Effector memory CD4-positive, alpha-beta T cell (primary cell): ENCODE measurements around the gene SEC23A.
A peak's percentile ranks its signal among the peaks of the same experiment; 100 is the strongest.
"Not testable (repeated sequence)": the region's sequence is repeated elsewhere in the genome, so short reads cannot be mapped to it uniquely, and the experiment has no call there.

ENCODE experiments used
- DNase-seq, 3 donors: peaks; one replicate each; pipeline ENCODE4 v3.0.0-alpha.2; 2020
- H3K27ac ChIP-seq: 2 replicates; pipeline ENCODE4 v1.7.0; 2013; ENCODE audit warnings: mild to moderate bottlenecking, low read length, moderate library complexity; ENCODE audit not compliant: insufficient read depth, poor library complexity, severe bottlenecking
- H3K27me3 ChIP-seq: replicated peaks from 2 replicates; pipeline ENCODE4 v1.7.0; 2013; ENCODE audit warnings: mild to moderate bottlenecking, low read length; ENCODE audit not compliant: insufficient read depth, control insufficient read depth, poor library complexity, severe bottlenecking
- H3K36me3 ChIP-seq: 2 replicates; pipeline ENCODE4 v1.7.0; 2013; ENCODE audit warnings: mild to moderate bottlenecking, low read length, moderate library complexity; ENCODE audit not compliant: control insufficient read depth, insufficient read depth
- H3K4me1 ChIP-seq: 2 replicates; pipeline ENCODE4 v1.7.0; 2013; ENCODE audit warnings: low read length, mild to moderate bottlenecking; ENCODE audit not compliant: control insufficient read depth, insufficient read depth, poor library complexity, severe bottlenecking
- H3K4me3 ChIP-seq: 2 replicates; pipeline ENCODE4 v1.7.0; 2013; ENCODE audit warnings: low read length, low read depth, mild to moderate bottlenecking; ENCODE audit not compliant: insufficient read depth, poor library complexity, severe bottlenecking
- H3K9me3 ChIP-seq: 2 replicates; pipeline ENCODE4 v1.7.0; 2013; ENCODE audit warnings: mild to moderate bottlenecking, low read length, moderate library complexity; ENCODE audit not compliant: control insufficient read depth

The SEC23A gene

DNA sequence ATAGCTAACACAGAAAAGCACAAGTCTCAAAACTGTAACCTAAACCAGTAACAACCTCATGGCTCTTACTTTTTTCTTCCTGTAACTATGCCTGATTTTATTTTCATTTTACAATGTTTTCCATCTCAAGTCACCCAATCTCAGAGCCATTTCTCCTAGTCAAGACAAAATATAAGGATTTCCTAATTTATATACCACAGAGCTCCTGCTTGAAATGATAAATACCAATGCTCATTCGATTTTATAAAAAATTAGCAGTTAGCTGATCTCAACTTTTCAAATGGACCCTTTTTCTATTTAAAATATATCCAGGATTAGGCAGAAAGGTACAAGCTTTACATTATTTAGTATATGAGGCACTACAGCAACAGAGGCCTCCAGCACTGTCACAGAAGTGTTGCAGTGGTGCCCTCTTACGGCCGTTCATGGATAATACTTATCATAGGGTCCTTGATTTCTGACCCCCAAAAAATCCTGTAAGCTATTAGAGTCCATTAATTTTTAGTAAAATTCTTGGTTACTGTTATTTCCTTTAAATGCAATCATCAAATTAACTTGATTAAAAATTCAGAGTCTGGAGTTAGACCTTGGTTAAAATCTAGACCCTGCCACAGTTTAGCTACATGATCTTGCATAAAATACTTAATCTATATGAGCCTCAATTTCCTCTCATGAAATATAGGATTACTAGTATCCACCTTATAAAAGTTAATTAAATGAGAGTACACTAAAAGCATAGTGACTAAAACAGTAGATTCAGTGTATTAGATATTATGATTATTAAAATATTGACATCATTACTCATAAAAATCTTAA lies 68.3 kb downstream of the SEC23A start:
- Histone ChIP-seq H3K9me3 (no peaks in the 10 kb centered on the region), H3K36me3 (peaks cover 46% of the 10 kb centered on the region), H3K4me3 (no peak overlapping the region), H3K4me1 (no peaks in the 10 kb centered on the region), H3K27ac (no peak overlapping the region), H3K27me3 (no peaks in the 10 kb centered on the region)
- no peak for DNase-seq

GRCh38 chr14:39033371-39033770 lies 69.7 kb downstream of the SEC23A start:
- H3K36me3 ChIP-seq: peaks cover 32% of the 10 kb centered on the region
- H3K27me3 ChIP-seq: no peaks in the 10 kb centered on the region
- H3K27ac ChIP-seq: no peak overlapping the region
- no peak for DNase-seq
- no peaks in the 10 kb centered on the region for H3K9me3 ChIP-seq
- H3K4me3 ChIP-seq: no peak overlapping the region
- H3K4me1 ChIP-seq: no peaks in the 10 kb centered on the region

DNA sequence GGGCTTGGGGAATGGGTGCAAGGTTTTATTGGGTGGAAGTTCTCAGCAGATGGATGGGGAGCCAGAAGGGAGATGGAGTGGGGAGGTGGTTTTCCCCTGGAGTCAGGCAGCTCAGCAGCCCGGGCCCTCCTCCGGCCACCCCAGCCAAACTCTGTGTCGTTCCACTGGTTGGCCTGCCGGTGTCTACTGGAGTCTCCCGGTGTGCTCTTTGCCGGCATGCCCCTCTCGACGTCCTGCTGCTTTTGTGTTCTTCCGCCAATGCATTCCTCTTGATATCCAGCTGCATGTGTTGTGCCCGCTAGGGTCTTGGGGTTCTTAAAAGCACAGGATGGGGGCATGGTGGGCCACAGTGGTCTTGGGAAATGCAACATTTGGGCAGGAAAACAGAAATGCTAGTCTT lies 72.8 kb downstream of the SEC23A start:
- peaks cover 7% of the 10 kb centered on the region for H3K36me3 ChIP-seq

GRCh38 chr14:39029789-39030188 lies 73.2 kb downstream of the SEC23A start:
- Histone ChIP-seq H3K36me3 (peaks cover 5% of the 10 kb centered on the region), H3K27ac (no peak overlapping the region), H3K4me3 (no peak overlapping the region), H3K27me3 (no peaks in the 10 kb centered on the region), H3K9me3 (no peaks in the 10 kb centered on the region), H3K4me1 (no peaks in the 10 kb centered on the region)
- DNase-seq: no peak

More for the DNA sequence above, 72.8 kb downstream of the SEC23A start:
- H3K9me3 ChIP-seq: no peaks in the 10 kb centered on the region
- no peaks in the 10 kb centered on the region for H3K27me3 ChIP-seq
- no peak overlapping the region for H3K4me3 ChIP-seq
- DNase-seq: no peak
- no peaks in the 10 kb centered on the region for H3K4me1 ChIP-seq
- H3K27ac ChIP-seq: no peak overlapping the region

DNA sequence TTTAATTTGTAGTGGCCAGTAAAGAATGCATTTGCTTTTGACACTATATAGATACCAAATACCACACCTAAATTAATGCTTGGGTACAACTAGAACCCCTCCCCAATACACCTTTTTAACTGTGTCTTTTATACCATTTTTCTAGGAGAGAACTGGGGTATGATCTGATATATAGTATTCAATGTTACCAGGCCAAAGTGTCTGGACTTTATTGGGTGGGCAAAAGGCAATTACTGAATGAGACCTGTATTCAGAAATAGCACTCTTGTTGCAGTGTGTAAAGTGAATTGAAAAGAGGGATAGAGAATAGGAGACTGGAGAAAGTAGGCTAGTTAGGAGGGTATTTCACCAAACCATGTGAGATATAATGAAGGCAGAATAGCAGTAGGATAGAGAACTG lies 74.4 kb downstream of the SEC23A start:
- Histone ChIP-seq H3K9me3 (no peaks in the 10 kb centered on the region), H3K36me3 (peaks cover 5% of the 10 kb centered on the region), H3K4me3 (no peak overlapping the region), H3K4me1 (no peaks in the 10 kb centered on the region), H3K27me3 (no peaks in the 10 kb centered on the region), H3K27ac (no peak overlapping the region)
- DNase-seq: no peak

DNA sequence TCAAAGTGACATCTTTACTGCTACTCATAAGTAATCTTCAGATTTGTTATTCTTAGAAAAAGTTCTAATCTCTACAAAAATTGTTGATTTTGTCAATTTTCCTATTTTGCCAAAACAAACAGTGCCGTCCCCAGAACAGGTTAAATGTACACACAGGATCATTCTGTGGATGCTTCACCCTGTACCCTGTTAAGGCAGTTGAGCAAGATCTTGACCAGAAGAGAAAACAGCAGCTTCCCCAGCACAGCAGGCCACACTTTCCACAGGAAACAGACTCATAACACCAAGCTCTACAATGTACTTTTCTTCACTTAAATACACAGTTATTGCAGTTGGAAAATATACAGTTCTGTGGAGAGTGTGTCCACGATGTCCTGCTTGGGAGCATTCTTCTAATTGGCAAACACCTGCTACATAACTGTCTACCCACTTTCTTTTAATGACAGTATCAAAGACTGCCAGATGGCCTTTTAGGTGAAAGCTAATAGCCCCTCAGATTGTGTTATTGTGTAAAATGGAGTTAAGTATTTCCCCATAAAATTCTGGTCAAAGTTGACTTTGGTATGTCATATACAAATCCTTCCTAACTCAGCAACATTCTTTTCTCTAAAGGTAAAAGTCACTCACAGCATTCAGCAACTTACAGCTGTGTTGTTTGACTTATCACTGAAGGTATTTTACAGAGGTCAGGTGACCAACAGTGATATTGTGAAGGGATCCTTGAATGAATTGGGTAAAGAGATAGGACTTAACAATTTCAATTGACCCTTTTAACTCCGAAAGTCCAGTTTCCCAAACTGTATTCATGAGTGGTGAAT lies 77.0 kb downstream of the SEC23A start:
- Histone ChIP-seq H3K9me3 (no peaks in the 10 kb centered on the region), H3K4me3 (no peak overlapping the region), H3K4me1 (no peaks in the 10 kb centered on the region), H3K36me3 (peaks cover 5% of the 10 kb centered on the region), H3K27ac (no peak overlapping the region), H3K27me3 (no peaks in the 10 kb centered on the region)
- DNase-seq: no peak

DNA sequence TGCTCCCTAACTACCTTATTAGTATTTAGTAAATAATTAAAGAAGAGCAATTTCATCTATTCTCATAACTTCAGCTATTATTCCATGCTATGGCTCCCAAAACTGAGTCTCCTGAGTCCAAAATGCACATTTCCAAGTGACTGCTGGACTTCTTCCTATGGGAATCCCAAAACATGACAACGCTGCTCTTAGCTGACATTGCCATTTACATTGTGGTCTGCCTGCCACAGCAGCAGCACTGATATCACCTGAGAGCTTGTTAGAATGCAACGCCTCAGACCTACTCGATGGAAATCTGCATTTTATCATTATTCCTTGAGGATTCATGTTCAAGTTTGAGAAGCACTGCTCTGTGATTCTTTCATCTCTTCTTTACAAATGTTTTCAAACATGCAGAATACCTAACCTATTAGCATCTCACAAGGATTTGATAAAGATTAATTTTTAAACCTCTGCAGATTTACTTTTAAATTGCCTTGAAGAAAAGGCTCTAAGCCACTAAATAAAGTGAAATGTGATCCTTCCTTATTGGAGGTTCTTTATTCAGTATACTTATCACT lies 77.7 kb downstream of the SEC23A start:
- H3K4me1 ChIP-seq: no peaks in the 10 kb centered on the region
- DNase-seq: no peak
- H3K27me3 ChIP-seq: no peaks in the 10 kb centered on the region
- H3K4me3 ChIP-seq: no peak overlapping the region
- H3K27ac ChIP-seq: no peak overlapping the region
- no peaks in the 10 kb centered on the region for H3K9me3 ChIP-seq
- H3K36me3 ChIP-seq: peaks cover under 1% of the 10 kb centered on the region

GRCh38 chr14:39023939-39024871 lies 78.8 kb downstream of the SEC23A start:
- Histone ChIP-seq H3K9me3 (no peaks in the 10 kb centered on the region), H3K27ac (no peak overlapping the region), H3K4me3 (no peak overlapping the region), H3K27me3 (no peaks in the 10 kb centered on the region), H3K4me1 (no peaks in the 10 kb centered on the region), H3K36me3 (no peaks in the 10 kb centered on the region)
- DNase-seq: no peak

DNA sequence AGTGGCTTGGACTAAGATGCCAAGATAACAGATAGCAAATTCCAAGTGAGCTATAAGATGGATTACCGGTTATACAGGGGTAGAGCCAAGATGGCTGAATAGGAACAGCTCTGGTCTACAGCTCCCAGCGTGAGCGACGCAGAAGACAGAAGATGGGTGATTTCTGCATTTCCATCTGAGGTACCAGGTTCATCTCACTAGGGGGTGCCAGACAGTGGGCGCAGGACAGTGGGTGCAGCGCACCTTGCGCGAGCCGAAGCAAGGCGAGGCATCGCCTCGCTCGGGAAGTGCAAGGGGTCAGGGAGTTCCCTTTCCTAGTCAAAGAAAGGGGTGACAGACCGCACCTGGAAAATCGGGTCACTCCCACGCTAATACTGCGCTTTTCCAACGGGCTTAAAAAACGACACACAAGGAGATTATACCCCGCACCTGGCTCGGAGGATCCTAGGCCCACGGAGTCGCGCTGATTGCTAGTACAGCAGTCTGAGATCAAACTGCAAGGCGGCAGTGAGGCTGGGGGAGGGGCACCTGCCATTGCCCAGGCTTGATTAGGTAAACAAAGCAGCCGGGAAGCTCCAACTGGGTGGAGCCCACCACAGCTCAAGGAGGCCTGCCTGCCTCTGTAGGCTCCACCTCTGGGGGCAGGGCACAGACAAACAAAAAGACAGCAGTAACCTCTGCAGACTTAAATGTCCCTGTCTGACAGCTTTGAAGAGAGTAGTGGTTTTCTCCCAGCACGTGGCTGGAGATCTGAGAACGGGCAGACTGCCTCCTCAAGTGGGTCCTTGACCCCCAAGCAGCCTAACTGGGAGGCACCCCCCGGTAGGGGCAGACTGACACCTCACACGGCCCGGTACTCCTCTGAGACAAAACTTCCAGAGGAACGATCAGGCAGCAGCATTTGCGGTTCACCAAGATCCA lies 85.7 kb downstream of the SEC23A start:
- H3K27ac ChIP-seq, H3K4me1 ChIP-seq, H3K4me3 ChIP-seq, H3K9me3 ChIP-seq, H3K27me3 ChIP-seq, H3K36me3 ChIP-seq: not testable (repeated sequence)
- peak in 1 of 3 donors; percentile 7 for DNase-seq
